H1 (cell line): ENCODE measurements around the gene ENDOV.

Experiments
- ATF2 ChIP-seq: IDR thresholded peaks from 2 replicates; pipeline ENCODE4 v1.6.1; 2012; ENCODE audit warnings: low read length, inconsistent platforms
- BRCA1 ChIP-seq: IDR thresholded peaks from 2 replicates; pipeline ENCODE4 v1.6.1; 2012; ENCODE audit warnings: low read depth, low read length, improper control_type of control experiment
- CEBPB ChIP-seq: IDR thresholded peaks from 2 replicates; pipeline ENCODE4 v1.6.1; 2012; ENCODE audit warnings: low read depth, low read length
- EP300 ChIP-seq, 2 experiments: IDR thresholded peaks; 1 replicate in 1 of 2; 2 replicates in 1 of 2; pipeline ENCODE4 v1.6.1; 2011 to 2012; ENCODE audit warnings: low read depth in 2 of 2, low read length in 2 of 2, mild to moderate bottlenecking in 2 of 2, borderline replicate concordance in 1 of 2, inconsistent platforms in 1 of 2, moderate library complexity in 1 of 2
- GTF2F1 ChIP-seq: IDR thresholded peaks from 2 replicates; pipeline ENCODE4 v1.6.1; 2012; ENCODE audit warnings: low read depth, low read length, improper control_type of control experiment, borderline replicate concordance
- KDM5A ChIP-seq: fragments of 200-600 bp; IDR thresholded peaks from 2 replicates; pipeline ENCODE4 v1.7.1; 2012; ENCODE audit warnings: mild to moderate bottlenecking, low read length, inconsistent platforms, mixed read lengths
- MAFK ChIP-seq: IDR thresholded peaks from 2 replicates; pipeline ENCODE4 v1.6.1; 2012; ENCODE audit warnings: low read depth, mild to moderate bottlenecking, improper control_type of control experiment, low read length
- NRF1 ChIP-seq: IDR thresholded peaks from 2 replicates; pipeline ENCODE4 v1.6.1; 2011; ENCODE audit warnings: mild to moderate bottlenecking, low read depth, low read length, improper control_type of control experiment
- RAD21 ChIP-seq, 2 experiments: IDR thresholded peaks in 1 of 2; conservative IDR thresholded peaks in 1 of 2; 2 replicates each; pipeline ENCODE4 v1.6.1; 2011; ENCODE audit warnings: low read depth in 2 of 2, low read length in 2 of 2, improper control_type of control experiment in 1 of 2, inconsistent platforms in 1 of 2, mild to moderate bottlenecking in 1 of 2, moderate library complexity in 1 of 2
- SP1 ChIP-seq: IDR thresholded peaks from 2 replicates; pipeline ENCODE4 v1.6.1; 2011; ENCODE audit warnings: low read depth, low read length
- TF ChIP-seq, protein P1 (sequence below), 3 experiments: IDR thresholded peaks; 1 replicate in 2 of 3; 2 replicates in 1 of 3; pipeline versions ENCODE4 v1.5.1 to v1.6.1; 2011; ENCODE audit warnings: low read length in 3 of 3, mild to moderate bottlenecking in 3 of 3, inconsistent platforms in 2 of 3, low read depth in 1 of 3, moderate library complexity in 1 of 3; ENCODE audit not compliant: insufficient read depth in 1 of 3; ENCODE audit errors: control extremely low read depth in 1 of 3

DNA sequence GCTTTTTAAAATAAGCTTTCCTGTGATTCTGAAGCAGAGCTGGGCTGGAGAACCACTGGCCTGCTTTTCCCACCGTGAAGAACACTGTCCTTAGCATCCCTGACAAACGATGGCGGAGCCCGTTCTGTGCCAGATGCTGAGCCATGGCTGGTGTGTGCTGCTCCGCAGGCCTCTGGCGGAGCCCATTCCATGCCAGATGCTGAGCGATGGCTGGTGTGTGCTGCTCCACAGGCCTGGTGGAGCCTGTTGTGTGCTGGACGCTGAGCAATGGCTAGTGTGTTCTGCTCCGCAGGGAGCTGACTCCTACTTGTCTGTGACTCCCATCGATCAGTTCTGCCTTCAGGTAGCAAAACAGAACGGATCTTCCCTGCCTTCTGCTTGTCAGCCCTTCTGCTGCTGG is 4.3 kb downstream of the ENDOV start:
- TF ChIP-seq ATF2 (no peak), KDM5A (no peak), GTF2F1 (no peak), EP300 (IDR thresholded peaks at IDR 0.05; ENCODE audit: borderline replicate concordance in 1 of 2, low read depth in 2 of 2, low read length in 2 of 2) (no peak), MAFK (no peak), BRCA1 (no peak), RAD21 (IDR thresholded peaks at IDR 0.05 in 1 of 2, conservative IDR thresholded peaks at IDR 0.05 in 1 of 2; ENCODE audit: low read depth in 2 of 2, low read length in 2 of 2) (no peak), NRF1 (no peak), CEBPB (no peak), SP1 (no peak)
- TF ChIP-seq, protein P1, sequence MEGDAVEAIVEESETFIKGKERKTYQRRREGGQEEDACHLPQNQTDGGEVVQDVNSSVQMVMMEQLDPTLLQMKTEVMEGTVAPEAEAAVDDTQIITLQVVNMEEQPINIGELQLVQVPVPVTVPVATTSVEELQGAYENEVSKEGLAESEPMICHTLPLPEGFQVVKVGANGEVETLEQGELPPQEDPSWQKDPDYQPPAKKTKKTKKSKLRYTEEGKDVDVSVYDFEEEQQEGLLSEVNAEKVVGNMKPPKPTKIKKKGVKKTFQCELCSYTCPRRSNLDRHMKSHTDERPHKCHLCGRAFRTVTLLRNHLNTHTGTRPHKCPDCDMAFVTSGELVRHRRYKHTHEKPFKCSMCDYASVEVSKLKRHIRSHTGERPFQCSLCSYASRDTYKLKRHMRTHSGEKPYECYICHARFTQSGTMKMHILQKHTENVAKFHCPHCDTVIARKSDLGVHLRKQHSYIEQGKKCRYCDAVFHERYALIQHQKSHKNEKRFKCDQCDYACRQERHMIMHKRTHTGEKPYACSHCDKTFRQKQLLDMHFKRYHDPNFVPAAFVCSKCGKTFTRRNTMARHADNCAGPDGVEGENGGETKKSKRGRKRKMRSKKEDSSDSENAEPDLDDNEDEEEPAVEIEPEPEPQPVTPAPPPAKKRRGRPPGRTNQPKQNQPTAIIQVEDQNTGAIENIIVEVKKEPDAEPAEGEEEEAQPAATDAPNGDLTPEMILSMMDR (IDR thresholded peaks at IDR 0.05; ENCODE audit: control extremely low read depth in 1 of 3, insufficient read depth in 1 of 3, low read depth in 1 of 3, low read length in 3 of 3), result no peak
